IPS-15b (cell line): ENCODE data around the gene ACAA2.
"Not testable (repeated sequence)": the region's sequence is repeated elsewhere in the genome, so short reads cannot be mapped to it uniquely, and the experiment has no call there.

Source experiments
- H3K27me3 ChIP-seq: one replicate; pipeline ENCODE4 v1.6.1; 2013; ENCODE audit warnings: low read length; ENCODE audit not compliant: control insufficient read depth, insufficient read depth
- H3K36me3 ChIP-seq: one replicate; pipeline ENCODE4 v1.6.1; 2013; ENCODE audit warnings: low read length; ENCODE audit not compliant: control insufficient read depth, insufficient read depth
- H3K4me1 ChIP-seq: one replicate; pipeline ENCODE4 v1.6.1; 2013; ENCODE audit warnings: mild to moderate bottlenecking, low read length; ENCODE audit not compliant: control insufficient read depth, insufficient read depth
- H3K4me3 ChIP-seq: one replicate; pipeline ENCODE4 v1.5.1; 2013; ENCODE audit warnings: low read depth, low read length
- H3K9ac ChIP-seq: one replicate; pipeline ENCODE4 v1.6.1; 2013; ENCODE audit warnings: low read depth, mild to moderate bottlenecking, low read length
- H3K9me3 ChIP-seq: one replicate; pipeline ENCODE4 v1.6.1; 2013; ENCODE audit warnings: mild to moderate bottlenecking, low read length; ENCODE audit not compliant: control insufficient read depth, insufficient read depth

Gene ACAA2

DNA sequence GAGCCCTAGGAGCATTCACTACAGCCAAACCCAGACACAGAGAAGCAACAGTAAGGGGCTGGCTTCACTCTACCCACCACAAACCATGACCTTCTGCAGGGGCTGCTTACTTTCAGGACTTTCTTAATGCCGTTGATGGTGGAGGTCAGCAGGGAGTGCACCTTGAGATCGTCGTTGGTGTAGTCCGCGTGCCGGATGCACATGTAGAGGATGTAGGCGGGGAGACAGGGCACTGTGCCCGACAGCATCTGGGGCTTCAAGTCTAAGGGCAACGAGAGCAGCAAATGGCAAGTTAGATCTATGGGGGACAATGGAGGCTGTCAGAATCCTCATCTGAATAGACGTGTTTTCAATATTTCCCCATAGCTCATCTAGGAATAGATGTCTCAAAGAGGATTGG lies 29.8 kb upstream of the ACAA2 start:
- no peaks in the 10 kb centered on the region for H3K9me3 ChIP-seq
- no peak overlapping the region for H3K9ac ChIP-seq
- no peaks in the 10 kb centered on the region for H3K27me3 ChIP-seq

DNA sequence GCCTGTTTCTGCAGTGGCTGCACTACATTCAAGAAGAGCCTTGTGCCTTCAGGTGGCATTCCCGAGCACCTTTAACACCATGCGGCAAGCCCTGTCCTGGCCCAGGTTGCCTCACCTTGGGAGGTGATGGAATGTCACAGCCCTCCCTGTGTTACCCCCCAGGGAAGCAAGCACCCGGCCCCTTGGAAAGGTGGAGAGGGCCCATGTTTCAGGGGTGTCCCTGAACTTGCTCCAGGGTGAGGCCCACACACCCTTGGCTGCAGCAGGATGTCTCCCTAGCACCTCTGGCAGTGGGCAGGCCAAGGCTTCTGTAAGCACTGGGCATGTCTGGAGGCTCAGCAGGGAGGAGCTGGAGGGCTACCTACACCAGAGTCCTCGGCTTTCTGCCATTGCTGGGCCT lies 29.3 kb upstream of the ACAA2 start:
- H3K27me3 ChIP-seq, result no peaks in the 10 kb centered on the region
- H3K9me3 ChIP-seq, result no peaks in the 10 kb centered on the region
- H3K4me1 ChIP-seq, result peaks cover 6% of the 10 kb centered on the region
- H3K36me3 ChIP-seq, result no peaks in the 10 kb centered on the region
- no peak overlapping the region for H3K9ac ChIP-seq
- H3K4me3 ChIP-seq, result no peak overlapping the region

More for the DNA sequence above, 29.8 kb upstream of the ACAA2 start:
- Histone ChIP-seq H3K36me3 (no peaks in the 10 kb centered on the region), H3K4me3 (no peak overlapping the region), H3K4me1 (peaks cover 6% of the 10 kb centered on the region)

DNA sequence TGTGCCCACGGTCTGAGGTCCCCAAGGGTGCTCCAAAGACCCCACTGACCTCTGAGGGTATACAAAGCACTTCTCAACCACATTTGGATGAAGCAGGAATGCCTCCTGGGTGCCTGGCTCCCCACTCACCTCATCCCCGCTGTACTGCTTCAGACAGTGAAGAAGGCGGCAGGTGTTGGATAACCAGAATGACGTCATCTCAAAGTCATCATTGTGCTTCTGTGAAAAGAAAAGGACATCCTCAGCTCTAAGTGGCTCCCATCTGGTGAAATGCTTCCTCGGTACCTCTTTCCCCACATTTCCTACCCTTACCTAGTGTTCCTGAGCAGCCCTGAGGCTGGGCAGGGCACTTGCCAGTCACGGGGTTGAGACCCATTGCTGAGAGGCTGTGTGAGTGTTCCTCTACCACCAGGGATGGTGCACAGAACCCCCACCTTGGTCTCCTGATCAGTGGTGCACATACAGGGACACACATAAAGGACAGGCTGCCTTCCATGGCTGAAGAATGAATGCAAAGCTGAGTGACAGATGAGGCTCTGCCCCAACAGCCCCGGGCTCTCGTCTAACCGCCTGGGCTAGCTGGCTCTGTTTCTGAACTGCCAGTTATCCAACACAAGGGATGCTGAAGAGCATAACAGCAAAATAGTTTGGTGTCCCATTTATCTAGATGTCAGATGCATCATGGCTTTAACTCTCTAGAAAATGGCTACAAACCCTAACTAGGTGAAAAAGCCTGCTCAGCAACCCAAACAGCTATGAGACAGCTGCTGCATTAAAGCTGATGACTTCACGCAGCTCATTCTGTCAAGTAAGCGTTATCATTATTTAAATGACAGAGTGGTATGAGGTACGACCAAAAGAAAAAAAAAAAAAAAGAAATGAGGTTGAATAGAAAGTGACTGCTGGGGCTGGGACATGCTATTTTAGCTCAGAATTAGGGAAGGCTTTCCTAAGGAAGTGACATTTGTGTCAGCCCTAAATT lies 28.2 kb upstream of the ACAA2 start:
- Histone ChIP-seq H3K4me3 (no peak overlapping the region), H3K4me1 (peaks cover 6% of the 10 kb centered on the region), H3K9ac (no peak overlapping the region), H3K27me3 (no peaks in the 10 kb centered on the region), H3K9me3 (no peaks in the 10 kb centered on the region), H3K36me3 (no peaks in the 10 kb centered on the region)

DNA sequence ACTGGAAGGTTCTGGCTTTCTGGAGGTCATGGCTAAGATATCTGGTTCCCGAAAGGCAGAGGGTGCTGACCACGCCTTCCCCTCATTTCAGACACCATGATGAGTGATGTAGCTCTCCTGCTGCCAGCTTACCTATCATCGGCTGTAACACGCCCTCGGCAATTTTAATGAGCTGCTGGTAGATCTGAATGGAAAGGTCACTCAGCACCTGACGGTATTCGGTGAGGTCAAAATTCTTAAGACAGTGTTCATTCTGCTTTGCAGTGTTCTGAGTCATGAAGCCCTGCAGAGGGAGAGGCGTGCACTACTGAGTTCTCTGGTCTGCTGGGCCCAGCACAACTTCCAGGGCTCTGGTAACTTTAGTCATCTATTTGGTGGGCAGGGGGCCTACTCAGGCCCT lies 25.7 kb upstream of the ACAA2 start:
- H3K9ac ChIP-seq, result no peak overlapping the region
- no peaks in the 10 kb centered on the region for H3K4me1 ChIP-seq
- no peaks in the 10 kb centered on the region for H3K36me3 ChIP-seq
- H3K9me3 ChIP-seq, result no peaks in the 10 kb centered on the region
- H3K4me3 ChIP-seq, result no peak overlapping the region
- no peaks in the 10 kb centered on the region for H3K27me3 ChIP-seq

DNA sequence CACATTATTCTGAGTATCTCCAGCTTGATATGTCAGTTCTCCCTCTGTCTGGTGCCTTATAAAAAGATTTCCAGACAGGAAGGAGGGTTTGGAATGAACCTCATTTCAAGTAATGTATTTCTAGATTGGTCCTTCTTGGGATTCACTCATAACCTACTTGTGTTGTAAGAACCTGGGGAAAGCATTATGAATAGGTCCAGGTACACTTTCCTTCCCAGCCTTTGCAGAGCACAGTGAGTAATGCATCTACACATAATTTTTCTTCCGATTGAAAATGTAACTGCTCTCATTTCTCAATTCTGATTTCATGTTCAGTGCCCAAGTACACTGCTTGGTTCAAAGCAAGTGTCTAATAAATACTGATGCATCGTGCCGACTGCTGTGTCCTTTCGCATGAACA lies 25.0 kb upstream of the ACAA2 start:
- Histone ChIP-seq H3K9me3 (no peaks in the 10 kb centered on the region), H3K27me3 (no peaks in the 10 kb centered on the region), H3K4me3 (no peak overlapping the region), H3K36me3 (no peaks in the 10 kb centered on the region), H3K9ac (no peak overlapping the region), H3K4me1 (no peaks in the 10 kb centered on the region)

DNA sequence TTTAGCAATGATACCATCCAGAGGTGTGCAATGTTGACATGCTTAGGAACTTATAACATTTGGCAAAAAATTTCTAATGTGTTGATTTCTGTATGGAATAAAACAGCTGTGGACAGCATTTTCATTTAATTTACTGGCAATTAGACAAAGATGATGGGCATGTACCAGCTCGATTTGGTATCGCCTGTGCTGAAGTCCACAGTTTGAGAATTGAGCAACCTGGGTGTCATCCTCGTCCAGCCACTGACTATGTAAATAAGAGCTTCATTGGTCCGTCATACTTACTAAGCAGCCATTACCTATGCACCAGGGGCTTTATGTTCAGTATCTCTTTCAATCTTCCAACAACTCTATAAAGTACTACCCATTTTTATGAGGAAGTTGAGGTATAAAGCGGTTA lies 24.6 kb upstream of the ACAA2 start:
- H3K27me3 ChIP-seq, result no peaks in the 10 kb centered on the region
- no peak overlapping the region for H3K4me3 ChIP-seq
- no peaks in the 10 kb centered on the region for H3K9me3 ChIP-seq
- H3K9ac ChIP-seq, result no peak overlapping the region
- no peaks in the 10 kb centered on the region for H3K4me1 ChIP-seq
- no peaks in the 10 kb centered on the region for H3K36me3 ChIP-seq

DNA sequence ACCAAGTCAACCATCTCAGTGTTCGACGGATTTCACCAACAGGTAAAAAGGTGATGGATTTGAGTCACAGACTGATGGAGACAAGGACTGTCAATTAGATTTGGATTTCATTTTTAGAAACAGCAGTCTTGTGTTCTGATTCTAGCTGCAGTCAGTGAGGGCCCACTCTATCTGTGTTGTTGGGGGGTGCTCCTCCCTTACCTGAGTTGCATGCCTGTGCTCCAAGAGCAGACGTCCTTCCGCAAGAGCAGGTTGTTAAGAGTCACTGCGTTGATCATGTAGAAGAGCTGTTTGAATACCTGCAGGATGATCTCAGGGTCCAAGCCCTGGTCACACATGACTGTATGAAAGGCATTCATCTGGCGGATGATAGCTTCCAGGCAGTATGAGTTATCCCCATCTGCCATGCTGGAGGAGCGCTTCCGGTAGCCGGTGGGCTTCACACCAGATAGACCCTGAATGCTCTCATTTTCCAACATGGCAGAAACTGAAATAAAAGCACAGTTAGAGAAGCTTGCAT lies 24.0 kb upstream of the ACAA2 start:
- not testable (repeated sequence) for H3K9me3 ChIP-seq, H3K36me3 ChIP-seq, H3K27me3 ChIP-seq, H3K9ac ChIP-seq, H3K4me1 ChIP-seq, H3K4me3 ChIP-seq

DNA sequence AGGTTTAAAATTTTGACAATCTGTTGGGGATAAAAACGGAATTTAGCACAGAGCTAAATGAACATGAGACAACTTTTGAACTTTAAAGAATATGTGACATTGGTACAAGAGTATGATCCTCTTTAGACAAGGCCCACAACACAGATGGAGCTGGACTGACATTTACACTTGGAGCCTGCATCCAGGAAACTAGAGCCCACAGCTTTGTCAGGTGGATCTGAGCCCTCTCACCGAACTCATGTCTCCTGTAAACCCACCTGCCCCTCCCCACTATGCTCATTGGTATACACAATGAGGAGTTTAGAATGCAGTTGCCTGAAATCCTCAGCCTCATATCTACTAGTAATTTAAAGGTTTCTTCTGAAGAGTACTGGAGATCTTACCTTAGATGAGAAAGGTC lies 22.1 kb upstream of the ACAA2 start:
- H3K9me3 ChIP-seq, result no peaks in the 10 kb centered on the region
- no peaks in the 10 kb centered on the region for H3K27me3 ChIP-seq
- no peaks in the 10 kb centered on the region for H3K36me3 ChIP-seq
- no peak overlapping the region for H3K9ac ChIP-seq
- no peaks in the 10 kb centered on the region for H3K4me1 ChIP-seq
- no peak overlapping the region for H3K4me3 ChIP-seq

DNA sequence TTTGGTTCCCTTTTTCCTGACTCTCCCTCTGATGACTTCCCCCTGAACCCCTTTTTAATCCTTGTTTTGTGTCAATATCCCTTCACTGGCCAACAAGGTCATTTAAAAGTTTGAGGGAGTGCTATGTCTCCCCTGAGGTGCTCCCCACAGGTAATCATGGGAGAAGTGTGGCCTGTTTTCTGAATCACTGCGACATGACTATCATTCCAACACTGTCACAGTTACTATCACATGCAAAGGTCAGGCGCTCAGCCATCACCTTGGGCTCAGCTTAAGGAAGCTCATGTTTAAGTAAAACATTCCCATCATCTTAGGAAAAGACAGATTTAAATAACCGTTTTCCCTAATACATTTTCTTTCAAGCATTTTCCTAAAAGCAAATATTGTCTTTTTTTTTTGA lies 20.9 kb upstream of the ACAA2 start:
- H3K36me3 ChIP-seq, result no peaks in the 10 kb centered on the region
- H3K27me3 ChIP-seq, result no peaks in the 10 kb centered on the region
- no peak overlapping the region for H3K4me3 ChIP-seq
- no peaks in the 10 kb centered on the region for H3K4me1 ChIP-seq
- no peaks in the 10 kb centered on the region for H3K9me3 ChIP-seq
- H3K9ac ChIP-seq, result no peak overlapping the region

DNA sequence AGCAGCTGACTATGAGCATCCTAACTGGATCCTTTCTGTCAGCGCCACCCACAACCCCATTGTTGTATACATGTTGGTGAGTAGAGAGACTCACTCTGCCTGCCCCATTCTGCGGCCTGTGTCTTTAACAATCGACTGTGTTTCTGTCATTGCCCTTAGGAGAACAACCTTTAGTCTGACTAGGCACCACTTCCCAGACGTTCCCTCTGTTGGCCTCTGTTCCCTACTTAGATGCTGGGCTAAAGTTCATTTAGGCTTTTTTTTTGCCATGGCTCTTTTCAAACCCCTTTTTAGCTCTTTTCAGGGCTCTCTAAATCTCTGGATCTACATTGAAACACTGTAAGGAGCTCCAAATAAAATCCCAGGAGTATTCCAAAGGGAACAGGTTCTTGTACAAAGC lies 20.5 kb upstream of the ACAA2 start:
- H3K36me3 ChIP-seq, result no peaks in the 10 kb centered on the region

DNA sequence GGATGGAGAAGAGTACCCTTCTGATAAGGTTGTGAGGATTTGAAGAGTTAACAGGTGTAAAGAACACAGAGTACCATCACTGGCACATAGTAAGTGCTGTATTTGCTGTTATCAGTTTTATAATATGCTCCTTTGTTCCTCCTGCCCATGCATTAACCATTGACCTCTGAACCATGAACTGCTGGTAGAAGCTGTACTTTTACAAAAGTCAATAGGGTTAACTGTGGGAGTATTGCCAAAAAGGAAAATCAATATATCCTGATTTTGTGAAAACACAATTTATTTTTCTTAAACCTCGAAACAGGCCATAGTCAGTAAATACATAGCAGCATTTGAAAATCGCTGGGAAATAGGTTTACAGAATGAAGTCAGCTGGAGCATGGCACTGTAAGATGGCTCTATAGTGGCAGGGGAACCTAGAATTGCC lies 18.9 kb upstream of the ACAA2 start:
- no peak overlapping the region for H3K9ac ChIP-seq
- no peaks in the 10 kb centered on the region for H3K27me3 ChIP-seq
- H3K4me1 ChIP-seq, result no peaks in the 10 kb centered on the region
- H3K36me3 ChIP-seq, result no peaks in the 10 kb centered on the region
- no peak overlapping the region for H3K4me3 ChIP-seq
- no peaks in the 10 kb centered on the region for H3K9me3 ChIP-seq

More for the DNA sequence above, 20.5 kb upstream of the ACAA2 start:
- no peaks in the 10 kb centered on the region for H3K27me3 ChIP-seq
- H3K4me1 ChIP-seq, result no peaks in the 10 kb centered on the region
- no peak overlapping the region for H3K4me3 ChIP-seq
- H3K9ac ChIP-seq, result no peak overlapping the region
- H3K9me3 ChIP-seq, result no peaks in the 10 kb centered on the region

DNA sequence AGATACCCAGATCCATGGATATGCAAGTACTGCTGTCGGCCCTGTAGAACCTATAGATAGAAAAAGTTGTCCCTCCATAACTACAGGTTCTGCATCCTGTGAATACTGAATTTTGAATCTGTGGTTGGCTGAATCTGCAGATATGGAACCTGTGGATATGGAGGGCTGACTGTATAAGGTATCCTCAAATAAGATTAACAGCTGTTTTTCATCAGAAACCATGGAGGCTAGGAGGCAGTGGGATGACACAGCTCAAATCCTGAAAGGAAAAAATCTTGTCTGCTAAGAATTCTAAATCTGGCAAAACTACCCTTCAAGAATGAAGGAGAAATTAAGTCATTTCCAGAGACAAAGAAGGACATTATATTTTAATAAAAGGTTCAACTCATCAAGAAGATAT lies 14.7 kb upstream of the ACAA2 start:
- H3K9ac ChIP-seq, result no peak overlapping the region
- no peaks in the 10 kb centered on the region for H3K36me3 ChIP-seq
- no peaks in the 10 kb centered on the region for H3K4me1 ChIP-seq

More for the DNA sequence above, 14.7 kb upstream of the ACAA2 start:
- H3K27me3 ChIP-seq, result no peaks in the 10 kb centered on the region
- H3K9me3 ChIP-seq, result no peaks in the 10 kb centered on the region
- H3K4me3 ChIP-seq, result no peak overlapping the region
